PC-9 (cell line): ENCODE results near the gene MYH15.

ENCODE experiments used
- CTCF ChIP-seq: fragments of 200-600 bp; sonication (generic); conservative IDR thresholded peaks from 2 replicates; pipeline ENCODE4 v1.6.1; 2017; ENCODE audit warnings: mixed run types, antibody characterized with exemption, mild to moderate bottlenecking, moderate library complexity
- EZH2 ChIP-seq: fragments of 200-600 bp; sonication (generic); IDR thresholded peaks from 2 replicates; pipeline ENCODE4 v1.8.0; 2017; ENCODE audit warnings: antibody characterized with exemption, low read depth

DNA sequence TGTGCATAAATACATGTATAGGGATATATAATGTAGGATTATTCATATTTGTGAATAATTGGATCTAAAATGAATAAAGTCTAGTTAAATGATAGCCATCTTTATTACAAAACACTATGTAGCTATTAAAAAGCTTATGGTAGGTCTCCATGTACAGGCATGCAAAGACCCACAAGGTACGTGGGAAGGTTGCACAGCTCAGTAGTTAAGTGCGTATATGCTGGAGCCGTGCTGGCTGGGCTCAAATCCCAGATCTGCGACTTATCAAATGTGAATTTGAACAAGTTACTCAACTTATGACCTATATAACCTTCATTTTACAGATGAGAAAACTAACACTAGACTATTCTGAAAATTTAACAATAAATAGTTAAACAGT is 100.6 kb downstream of the MYH15 start:
- TF ChIP-seq CTCF (no peak), EZH2 (no peak)
